ENCODE results near the gene ACOD1. TPM values are rescaled to one million over a fixed set of nuclear protein-coding genes. Genes with fewer than 3 reads are reported as not detected.

ACOD1 gene
- polyA plus RNA-seq, 2 donors: not detected

DNA sequence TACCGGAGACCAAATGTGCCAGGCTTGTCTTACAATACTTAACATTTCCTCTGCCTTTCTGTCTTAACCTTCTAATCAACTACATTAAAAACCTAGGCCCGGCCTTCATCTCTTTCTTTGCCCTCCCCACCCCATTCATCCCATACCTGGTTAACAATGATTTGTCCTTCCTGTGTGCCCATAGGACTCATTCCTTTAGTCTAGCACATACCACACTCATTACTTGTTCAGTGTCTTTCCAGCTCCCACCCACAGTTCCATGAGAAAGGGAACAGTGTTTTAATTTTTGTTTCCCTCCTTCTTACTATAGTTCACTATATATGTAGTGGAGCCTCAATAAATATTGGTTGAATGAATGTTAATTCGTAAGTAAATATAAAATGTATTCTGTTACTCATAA is 46.0 kb downstream of the ACOD1 start:
- 92 to 96% methylated on average over 3 of the region's 3 CpGs for WGBS, 2 donors
- Histone ChIP-seq H3K36me3 (ENCODE audit: control insufficient read depth in 2 of 2, insufficient read depth in 2 of 2, low read length in 1 of 2) (peaks cover 0 to under 1% of the 10 kb centered on the region in 2 donors), H3K4me3 (ENCODE audit: low read depth in 1 of 2, low read length in 2 of 2) (no peak overlapping the region), H3K27me3 (ENCODE audit: control insufficient read depth in 1 of 2, insufficient read depth in 2 of 2, low read length in 2 of 2) (no peaks in the 10 kb centered on the region), H3K27ac (ENCODE audit: low read depth in 2 of 2, low read length in 1 of 2) (no peak overlapping the region), H3K4me1 (ENCODE audit: control insufficient read depth in 2 of 2, insufficient read depth in 2 of 2, low read length in 1 of 2) (peaks cover 0 to 6% of the 10 kb centered on the region in 2 donors), H3K9me3 (ENCODE audit: control insufficient read depth in 2 of 2, insufficient read depth in 1 of 2, low read depth in 1 of 2, low read length in 1 of 2) (no peaks in the 10 kb centered on the region)

DNA sequence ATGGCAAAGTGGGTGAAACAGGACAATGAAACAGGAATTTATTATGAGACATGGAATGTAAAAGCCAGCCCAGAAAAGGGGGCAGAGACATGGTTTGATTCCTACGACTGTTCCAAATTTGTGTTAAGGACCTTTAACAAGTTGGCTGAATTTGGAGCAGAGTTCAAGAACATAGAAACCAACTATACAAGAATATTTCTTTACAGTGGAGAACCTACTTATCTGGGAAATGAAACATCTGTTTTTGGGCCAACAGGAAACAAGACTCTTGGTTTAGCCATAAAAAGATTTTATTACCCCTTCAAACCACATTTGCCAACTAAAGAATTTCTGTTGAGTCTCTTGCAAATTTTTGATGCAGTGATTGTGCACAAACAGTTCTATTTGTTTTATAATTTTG is 52.2 kb downstream of the ACOD1 start:
- WGBS, 2 donors: 55 to 72% methylated on average over 1 of the region's 1 CpG

DNA sequence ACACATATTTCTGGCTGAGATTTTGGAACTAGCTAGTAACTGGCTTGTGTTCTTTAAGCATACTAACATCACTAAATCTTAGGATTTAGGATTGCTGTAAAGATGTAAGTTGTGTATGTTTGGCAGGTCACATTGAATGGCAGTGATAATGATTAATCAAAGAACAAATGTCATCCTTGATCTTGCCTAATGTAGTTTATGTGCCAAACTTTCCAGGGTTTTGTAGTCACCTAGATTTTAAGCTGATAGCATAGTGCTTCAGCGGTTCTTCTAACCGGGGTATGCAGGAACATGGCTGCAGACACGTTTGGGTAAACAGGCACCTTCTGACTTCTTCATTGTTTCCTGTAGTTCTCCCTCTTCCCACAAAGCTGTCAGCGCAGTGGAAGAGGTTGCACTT is 53.2 kb downstream of the ACOD1 start:
- H3K4me1 ChIP-seq (ENCODE audit: control insufficient read depth in 2 of 2, insufficient read depth in 2 of 2, low read length in 1 of 2): no peaks in the 10 kb centered on the region
- WGBS, 2 donors: 53 to 63% methylated on average over 4 of the region's 4 CpGs
- H3K36me3 ChIP-seq (ENCODE audit: control insufficient read depth in 2 of 2, insufficient read depth in 2 of 2, low read length in 1 of 2): peaks cover 0 to 6% of the 10 kb centered on the region in 2 donors
- H3K27me3 ChIP-seq (ENCODE audit: control insufficient read depth in 1 of 2, insufficient read depth in 2 of 2, low read length in 2 of 2): no peaks in the 10 kb centered on the region
- no peak overlapping the region for H3K27ac ChIP-seq (ENCODE audit: low read depth in 2 of 2, low read length in 1 of 2)
- no peaks in the 10 kb centered on the region for H3K9me3 ChIP-seq (ENCODE audit: control insufficient read depth in 2 of 2, insufficient read depth in 1 of 2, low read depth in 1 of 2, low read length in 1 of 2)
- H3K4me3 ChIP-seq (ENCODE audit: low read depth in 1 of 2, low read length in 2 of 2): no peak overlapping the region

More for the DNA sequence above, 52.2 kb downstream of the ACOD1 start:
- peaks cover 0 to 6% of the 10 kb centered on the region in 2 donors for H3K36me3 ChIP-seq (ENCODE audit: control insufficient read depth in 2 of 2, insufficient read depth in 2 of 2, low read length in 1 of 2)
- no peak overlapping the region for H3K27ac ChIP-seq (ENCODE audit: low read depth in 2 of 2, low read length in 1 of 2)
- H3K4me3 ChIP-seq (ENCODE audit: low read depth in 1 of 2, low read length in 2 of 2): no peak overlapping the region
- H3K27me3 ChIP-seq (ENCODE audit: control insufficient read depth in 1 of 2, insufficient read depth in 2 of 2, low read length in 2 of 2): no peaks in the 10 kb centered on the region
- H3K4me1 ChIP-seq (ENCODE audit: control insufficient read depth in 2 of 2, insufficient read depth in 2 of 2, low read length in 1 of 2): no peaks in the 10 kb centered on the region
- H3K9me3 ChIP-seq (ENCODE audit: control insufficient read depth in 2 of 2, insufficient read depth in 1 of 2, low read depth in 1 of 2, low read length in 1 of 2): no peaks in the 10 kb centered on the region

GRCh38 chr13:77001963-77002587 is 53.8 kb downstream of the ACOD1 start:
- H3K27ac ChIP-seq (ENCODE audit: low read depth in 2 of 2, low read length in 1 of 2): no peak overlapping the region
- H3K27me3 ChIP-seq (ENCODE audit: control insufficient read depth in 1 of 2, insufficient read depth in 2 of 2, low read length in 2 of 2): no peaks in the 10 kb centered on the region
- H3K4me3 ChIP-seq (ENCODE audit: low read depth in 1 of 2, low read length in 2 of 2): no peak overlapping the region
- 50 to 51% methylated on average over 4 of the region's 4 CpGs for WGBS, 2 donors
- H3K4me1 ChIP-seq (ENCODE audit: control insufficient read depth in 2 of 2, insufficient read depth in 2 of 2, low read length in 1 of 2): no peaks in the 10 kb centered on the region
- H3K9me3 ChIP-seq (ENCODE audit: control insufficient read depth in 2 of 2, insufficient read depth in 1 of 2, low read depth in 1 of 2, low read length in 1 of 2): no peaks in the 10 kb centered on the region
- peaks cover under 1 to 6% of the 10 kb centered on the region in 2 donors for H3K36me3 ChIP-seq (ENCODE audit: control insufficient read depth in 2 of 2, insufficient read depth in 2 of 2, low read length in 1 of 2)

- Histone ChIP-seq H3K27ac (ENCODE audit: low read depth in 2 of 2, low read length in 1 of 2) (no peak overlapping the region), H3K27me3 (ENCODE audit: control insufficient read depth in 1 of 2, insufficient read depth in 2 of 2, low read length in 2 of 2) (no peaks in the 10 kb centered on the region), H3K36me3 (ENCODE audit: control insufficient read depth in 2 of 2, insufficient read depth in 2 of 2, low read length in 1 of 2) (peaks cover 4 to 12% of the 10 kb centered on the region in 2 donors), H3K4me1 (ENCODE audit: control insufficient read depth in 2 of 2, insufficient read depth in 2 of 2, low read length in 1 of 2) (no peaks in the 10 kb centered on the region), H3K4me3 (ENCODE audit: low read depth in 1 of 2, low read length in 2 of 2) (no peak overlapping the region), H3K9me3 (ENCODE audit: control insufficient read depth in 2 of 2, insufficient read depth in 1 of 2, low read depth in 1 of 2, low read length in 1 of 2) (no peaks in the 10 kb centered on the region)
- 62 to 63% methylated on average over 7 of the region's 7 CpGs for WGBS, 2 donors
Observed at GRCh38 chr13:77002590-77003190, 54.4 kb downstream of the ACOD1 start.

Other genes with a start within 250 kb of the ACOD1 start
- gene KCTD12, start 62.1 kb upstream of the ACOD1 start, polyA plus RNA-seq: 1 to 10 TPM; 4.1 to 6.6 TPM
- 1 to 10 TPM; 6.1 to 7.4 TPM for gene CLN5, start 43.6 kb downstream of the ACOD1 start, polyA plus RNA-seq
- gene FBXL3, start 78.6 kb downstream of the ACOD1 start, polyA plus RNA-seq: 10 to 100 TPM; 11.5 to 17.9 TPM